ENCODE measurements around the gene THOC1. TPM values are rescaled to one million over a fixed set of nuclear protein-coding genes. Genes with fewer than 3 reads are reported as not detected.
A peak's percentile ranks its signal among the peaks of the same experiment; 100 is the strongest.

Gene THOC1
- total and polyA plus RNA-seq, 8 donors: 14.2 to 122 (median 30.6) TPM

DNA sequence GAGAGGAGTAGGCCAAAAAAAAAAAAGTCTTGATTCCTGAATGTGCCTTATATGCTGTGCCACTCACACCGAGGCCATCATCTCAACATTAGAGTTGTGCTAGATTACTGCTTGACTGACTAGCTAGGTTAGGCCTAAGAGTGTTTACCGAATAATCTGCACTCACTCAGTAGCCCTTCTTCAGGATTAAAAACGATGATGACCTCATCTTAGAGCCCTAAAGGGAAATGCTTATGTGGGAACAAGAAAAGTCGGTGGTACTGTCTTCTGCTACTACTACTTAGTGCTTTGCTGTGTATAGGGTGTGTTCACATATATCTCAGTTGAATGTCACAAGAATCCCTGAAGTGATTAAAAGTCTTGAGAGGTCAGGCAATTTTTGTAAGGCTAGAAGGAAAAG, 54.3 kb downstream of the THOC1 start:
- intact Hi-C loops (cut with DNase I; ENCODE audit: low total_unique reads): no loop called here
- Histone ChIP-seq H3K36me3 (peaks cover 41 to 99% (median 97%) of the 10 kb centered on the region in 4 donors), H3K4me1 (no peaks in the 10 kb centered on the region), H3K9me3 (no peaks in the 10 kb centered on the region), H3K4me3 (no peak overlapping the region), H3K27ac (no peak overlapping the region), H3K27me3 (no peaks in the 10 kb centered on the region)
- DNase-seq: no peak
- WGBS, 5 donors: 85 to 89% (median 87%) methylated on average over 4 of the region's 4 CpGs
- no peak for TF ChIP-seq POLR2A (IDR thresholded peaks at IDR 0.05)
- TF ChIP-seq POLR2AphosphoS5 (IDR thresholded peaks at IDR 0.05): no peak

GRCh38 chr18:212780-213179, 55.1 kb downstream of the THOC1 start:
- no peak overlapping the region for H3K4me3 ChIP-seq
- no peak for DNase-seq
- no peaks in the 10 kb centered on the region for H3K9me3 ChIP-seq
- H3K27ac ChIP-seq: no peak overlapping the region
- WGBS, 5 donors: 49 to 73% (median 66%) methylated on average over 1 of the region's 1 CpG
- intact Hi-C loops (cut with DNase I; ENCODE audit: low total_unique reads): no loop called here
- no peaks in the 10 kb centered on the region for H3K27me3 ChIP-seq
- TF ChIP-seq CTCF (IDR thresholded peaks at IDR 0.05): no peak
- TF ChIP-seq POLR2A (IDR thresholded peaks at IDR 0.05): no peak
- no peak for TF ChIP-seq EP300 (IDR thresholded peaks at IDR 0.05)
- TF ChIP-seq POLR2AphosphoS5 (IDR thresholded peaks at IDR 0.05): no peak
- H3K4me1 ChIP-seq: no peaks in the 10 kb centered on the region
- H3K36me3 ChIP-seq: peaks cover 33 to 92% (median 90%) of the 10 kb centered on the region in 4 donors

GRCh38 chr18:211582-211981, 56.3 kb downstream of the THOC1 start:
- H3K36me3 ChIP-seq: peaks cover 27 to 90% (median 87%) of the 10 kb centered on the region in 4 donors
- no peak for DNase-seq
- no peak overlapping the region for H3K4me3 ChIP-seq
- H3K9me3 ChIP-seq: no peaks in the 10 kb centered on the region
- TF ChIP-seq POLR2AphosphoS5 (IDR thresholded peaks at IDR 0.05): peak in 1 of 3 donors; percentile 4
- no peak for TF ChIP-seq POLR2A (IDR thresholded peaks at IDR 0.05)
- intact Hi-C loops (cut with DNase I; ENCODE audit: low total_unique reads): no loop called here
- H3K4me1 ChIP-seq: no peaks in the 10 kb centered on the region
- H3K27me3 ChIP-seq: no peaks in the 10 kb centered on the region
- no peak overlapping the region for H3K27ac ChIP-seq

GRCh38 chr18:210733-211132, 57.1 kb downstream of the THOC1 start:
- Histone ChIP-seq H3K9me3 (no peaks in the 10 kb centered on the region), H3K4me1 (no peaks in the 10 kb centered on the region), H3K27me3 (no peaks in the 10 kb centered on the region), H3K36me3 (peaks cover 31 to 90% (median 87%) of the 10 kb centered on the region in 4 donors), H3K4me3 (no peak overlapping the region), H3K27ac (no peak overlapping the region)
- intact Hi-C loops (cut with DNase I; ENCODE audit: low total_unique reads): no loop called here
- WGBS, 5 donors: 92 to 95% (median 93%) methylated on average over 4 of the region's 4 CpGs
- no peak for DNase-seq
- TF ChIP-seq POLR2A (IDR thresholded peaks at IDR 0.05): no peak
- no peak for TF ChIP-seq EP300 (IDR thresholded peaks at IDR 0.05)
- TF ChIP-seq POLR2AphosphoS5 (IDR thresholded peaks at IDR 0.05): no peak
- TF ChIP-seq CTCF (IDR thresholded peaks at IDR 0.05): no peak

DNA sequence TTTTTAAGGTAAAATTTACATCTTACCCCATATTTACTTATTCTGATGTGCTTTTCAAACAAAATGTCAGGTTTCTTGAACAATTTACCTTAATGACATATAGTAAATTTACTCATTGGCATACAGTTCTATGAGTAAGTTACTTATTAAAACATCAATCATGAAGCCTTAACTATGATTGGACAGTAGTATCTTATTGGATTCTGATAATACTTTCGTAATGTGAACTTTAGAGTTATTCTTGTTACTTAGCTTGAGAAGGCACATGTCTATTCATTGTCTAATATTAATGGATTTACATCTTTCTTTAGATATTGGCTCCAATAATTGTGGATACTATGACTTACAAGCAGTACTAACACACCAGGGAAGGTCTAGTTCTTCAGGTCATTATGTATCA, 57.8 kb downstream of the THOC1 start:
- Histone ChIP-seq H3K36me3 (peaks cover 27 to 90% (median 87%) of the 10 kb centered on the region in 4 donors), H3K27me3 (no peaks in the 10 kb centered on the region), H3K4me3 (no peak overlapping the region), H3K9me3 (no peaks in the 10 kb centered on the region), H3K4me1 (no peaks in the 10 kb centered on the region), H3K27ac (no peak overlapping the region)
- intact Hi-C loops (cut with DNase I; ENCODE audit: low total_unique reads): no loop called here
- no peak for DNase-seq
- WGBS, 5 donors: 41 to 63% (median 50%) methylated on average over 1 of the region's 1 CpG
- no peak for TF ChIP-seq EP300 (IDR thresholded peaks at IDR 0.05)
- TF ChIP-seq CTCF (IDR thresholded peaks at IDR 0.05): no peak
- no peak for TF ChIP-seq POLR2A (IDR thresholded peaks at IDR 0.05)
- TF ChIP-seq POLR2AphosphoS5 (IDR thresholded peaks at IDR 0.05): no peak
